ENCODE measurements around the gene RNF2. TPM values are rescaled to one million over a fixed set of nuclear protein-coding genes. Genes with fewer than 3 reads are reported as not detected.

Gene RNF2
- polyA plus RNA-seq, 1 experiment, result 49.4 TPM

DNA sequence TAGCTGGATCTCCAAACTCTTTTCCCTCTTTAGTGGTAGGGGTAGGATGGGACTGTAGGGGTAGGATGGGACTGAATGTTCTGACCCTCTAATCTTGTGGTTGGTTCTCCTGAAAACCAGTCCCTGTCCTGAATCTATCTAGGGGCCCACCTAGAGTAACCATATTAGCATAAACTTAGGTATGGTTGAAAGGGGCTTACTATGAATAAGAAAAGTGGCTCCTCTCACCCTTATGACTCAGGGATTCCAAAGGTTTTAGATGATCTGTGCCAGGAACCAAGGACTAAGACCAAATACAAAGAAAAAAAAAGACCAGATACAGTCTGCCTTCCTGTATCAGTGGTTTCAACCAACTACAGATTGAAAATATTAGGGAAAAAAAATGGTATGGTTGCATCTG, 28.9 kb downstream of the RNF2 start:
- TF ChIP-seq, protein P1, sequence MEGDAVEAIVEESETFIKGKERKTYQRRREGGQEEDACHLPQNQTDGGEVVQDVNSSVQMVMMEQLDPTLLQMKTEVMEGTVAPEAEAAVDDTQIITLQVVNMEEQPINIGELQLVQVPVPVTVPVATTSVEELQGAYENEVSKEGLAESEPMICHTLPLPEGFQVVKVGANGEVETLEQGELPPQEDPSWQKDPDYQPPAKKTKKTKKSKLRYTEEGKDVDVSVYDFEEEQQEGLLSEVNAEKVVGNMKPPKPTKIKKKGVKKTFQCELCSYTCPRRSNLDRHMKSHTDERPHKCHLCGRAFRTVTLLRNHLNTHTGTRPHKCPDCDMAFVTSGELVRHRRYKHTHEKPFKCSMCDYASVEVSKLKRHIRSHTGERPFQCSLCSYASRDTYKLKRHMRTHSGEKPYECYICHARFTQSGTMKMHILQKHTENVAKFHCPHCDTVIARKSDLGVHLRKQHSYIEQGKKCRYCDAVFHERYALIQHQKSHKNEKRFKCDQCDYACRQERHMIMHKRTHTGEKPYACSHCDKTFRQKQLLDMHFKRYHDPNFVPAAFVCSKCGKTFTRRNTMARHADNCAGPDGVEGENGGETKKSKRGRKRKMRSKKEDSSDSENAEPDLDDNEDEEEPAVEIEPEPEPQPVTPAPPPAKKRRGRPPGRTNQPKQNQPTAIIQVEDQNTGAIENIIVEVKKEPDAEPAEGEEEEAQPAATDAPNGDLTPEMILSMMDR (IDR thresholded peaks at IDR 0.05; ENCODE audit: low read depth, low read length), result no peak
- ChIA-PET POLR2A (no interaction called here), CTCF (no interaction called here)
- Histone ChIP-seq H3K4me3 (ENCODE audit: low read depth, low read length) (no peak overlapping the region), H3K27ac (ENCODE audit: low read depth, low read length) (no peak overlapping the region), H3K9me3 (ENCODE audit: control insufficient read depth, insufficient read depth, low read length) (no peaks in the 10 kb centered on the region; the same call in 1 of the 2 replicates), H3K27me3 (ENCODE audit: control insufficient read depth, insufficient read depth, low read length) (no peaks in the 10 kb centered on the region)
- no peak for DNase-seq (ENCODE audit: low read depth, low spot score)

DNA sequence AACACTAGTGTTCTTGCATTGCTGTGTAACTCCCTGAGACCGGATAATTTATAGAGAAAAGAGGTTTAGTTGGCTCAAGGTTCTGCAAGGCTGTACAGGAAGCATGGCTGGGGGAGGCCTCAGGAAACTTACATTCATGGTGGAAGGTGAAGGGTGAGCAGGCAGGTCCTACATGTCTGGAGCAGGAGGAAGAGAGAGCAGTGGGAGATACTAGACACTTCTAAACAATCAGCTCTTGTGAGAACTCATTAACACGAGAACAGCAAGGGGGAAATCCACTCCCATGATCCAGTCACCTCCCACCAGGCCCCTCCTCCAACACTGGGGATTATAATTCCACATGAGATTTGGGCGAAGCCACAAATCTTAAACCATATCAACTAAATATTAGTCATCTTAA, 30.1 kb downstream of the RNF2 start:
- POLR2A ChIA-PET, result no interaction called here
- Histone ChIP-seq H3K27me3 (ENCODE audit: control insufficient read depth, insufficient read depth, low read length) (no peaks in the 10 kb centered on the region), H3K4me3 (ENCODE audit: low read depth, low read length) (no peak overlapping the region), H3K27ac (ENCODE audit: low read depth, low read length) (no peak overlapping the region), H3K9me3 (ENCODE audit: control insufficient read depth, insufficient read depth, low read length) (no peaks in the 10 kb centered on the region; the same call in 1 of the 2 replicates)
- CTCF ChIA-PET, result interaction anchor here (0.9 kb wide), 1 partner anchor 270 kb away, joined by 3 read pairs; no protein-coding TSS in a partner anchor
- DNase-seq (ENCODE audit: low read depth, low spot score), result no peak
- TF ChIP-seq, protein P1 (IDR thresholded peaks at IDR 0.05; ENCODE audit: low read depth, low read length), result no peak

DNA sequence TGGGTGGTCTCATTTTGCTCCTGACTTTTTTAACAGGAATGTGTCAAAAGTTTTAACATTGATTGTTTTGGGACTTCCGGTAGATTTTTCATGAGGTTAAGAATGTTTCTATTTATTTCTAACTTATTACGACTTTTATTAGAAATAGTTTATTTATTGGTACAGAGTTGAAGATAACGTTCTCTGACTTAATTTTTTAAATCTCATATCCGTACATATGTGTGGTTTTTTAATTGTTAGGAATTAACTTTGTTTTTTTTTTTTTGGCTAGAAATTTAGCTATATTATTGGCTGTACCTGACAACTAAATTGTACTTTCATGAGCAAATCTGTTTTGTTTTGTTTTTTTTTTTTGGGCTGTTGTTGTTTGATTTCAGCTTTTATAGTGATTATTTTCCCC, 32.0 kb downstream of the RNF2 start:
- Histone ChIP-seq H3K27me3 (ENCODE audit: control insufficient read depth, insufficient read depth, low read length) (no peaks in the 10 kb centered on the region), H3K9me3 (ENCODE audit: control insufficient read depth, insufficient read depth, low read length) (no peaks in the 10 kb centered on the region), H3K27ac (ENCODE audit: low read depth, low read length) (no peak overlapping the region), H3K4me3 (ENCODE audit: low read depth, low read length) (no peak overlapping the region)
- TF ChIP-seq, protein P1 (IDR thresholded peaks at IDR 0.05; ENCODE audit: low read depth, low read length), result no peak
- no peak for DNase-seq (ENCODE audit: low read depth, low spot score)
- CTCF ChIA-PET, result no interaction called here
- POLR2A ChIA-PET, result no interaction called here

DNA sequence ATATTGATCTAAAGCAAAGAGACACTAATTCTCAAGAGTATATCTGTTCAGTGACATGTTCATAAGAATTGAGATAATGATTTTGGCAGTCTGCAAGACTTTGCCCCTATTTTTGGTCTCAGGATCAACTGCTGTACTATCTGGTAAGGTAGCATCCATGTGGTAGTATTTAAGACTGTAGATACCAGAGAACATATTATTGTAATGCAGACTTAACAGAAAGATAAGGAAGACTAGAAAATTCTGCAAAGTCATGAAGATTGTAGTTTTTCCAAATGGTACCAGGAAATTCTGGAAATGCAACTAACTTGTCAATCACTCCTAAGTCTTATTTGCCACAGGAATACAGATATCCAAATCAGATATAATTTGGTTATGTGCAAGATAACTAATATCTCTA, 35.1 kb downstream of the RNF2 start:
- POLR2A ChIA-PET, result no interaction called here
- TF ChIP-seq, protein P1 (IDR thresholded peaks at IDR 0.05; ENCODE audit: low read depth, low read length), result no peak
- CTCF ChIA-PET, result no interaction called here
- DNase-seq (ENCODE audit: low read depth, low spot score), result no peak
- no peak overlapping the region for H3K4me3 ChIP-seq (ENCODE audit: low read depth, low read length)
- H3K9me3 ChIP-seq (ENCODE audit: control insufficient read depth, insufficient read depth, low read length), result no peaks in the 10 kb centered on the region
- H3K27me3 ChIP-seq (ENCODE audit: control insufficient read depth, insufficient read depth, low read length), result no peaks in the 10 kb centered on the region
- no peak overlapping the region for H3K27ac ChIP-seq (ENCODE audit: low read depth, low read length)

DNA sequence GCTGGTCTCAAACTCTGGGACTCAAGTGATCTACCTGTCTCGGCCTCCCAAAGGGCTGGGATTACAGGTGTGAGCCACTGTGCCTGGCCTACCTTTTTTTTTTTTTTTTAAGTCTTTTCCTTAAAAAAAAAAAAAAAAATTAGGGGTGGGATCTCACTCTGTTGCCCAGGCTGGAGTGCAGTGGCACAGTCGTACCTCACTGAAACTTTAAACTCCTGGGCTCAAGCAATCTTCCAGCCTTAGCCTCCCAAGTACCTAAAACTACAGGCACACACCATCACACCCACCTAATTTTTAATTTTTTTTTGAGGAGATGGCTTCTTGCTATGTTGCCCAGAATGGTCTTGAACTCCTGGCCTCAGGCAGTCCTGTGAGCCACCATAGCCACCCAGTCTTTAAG, 38.5 kb downstream of the RNF2 start:
- Histone ChIP-seq H3K9me3 (ENCODE audit: control insufficient read depth, insufficient read depth, low read length) (no peaks in the 10 kb centered on the region), H3K27me3 (ENCODE audit: control insufficient read depth, insufficient read depth, low read length) (no peaks in the 10 kb centered on the region), H3K4me3 (ENCODE audit: low read depth, low read length) (no peak overlapping the region), H3K27ac (ENCODE audit: low read depth, low read length) (no peak overlapping the region)
- TF ChIP-seq, protein P1 (IDR thresholded peaks at IDR 0.05; ENCODE audit: low read depth, low read length), result no peak
- DNase-seq (ENCODE audit: low read depth, low spot score), result no peak
- CTCF ChIA-PET, result no interaction called here
- POLR2A ChIA-PET, result no interaction called here
